Measurements from ENCODE around the gene SATB2.

Gene SATB2

DNA sequence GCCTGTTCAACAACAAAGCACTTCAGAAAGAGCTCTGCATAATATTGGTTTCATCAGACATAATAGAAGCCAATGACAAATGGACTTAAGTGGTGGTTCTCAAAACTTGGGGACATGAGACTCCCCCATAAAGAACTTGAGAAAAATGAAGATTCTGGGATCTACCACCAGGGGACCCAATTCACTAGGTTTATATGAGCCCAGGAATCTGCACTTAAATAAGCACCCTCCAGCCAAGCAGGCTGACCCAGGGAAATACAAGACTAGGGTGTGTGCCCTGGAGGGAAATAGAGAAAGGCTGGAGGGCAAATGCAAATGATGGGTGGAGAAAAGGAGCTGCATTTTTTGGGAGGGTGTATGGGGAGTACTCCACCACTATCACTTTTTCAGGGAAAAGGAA is 52.5 kb downstream of the SATB2 start:
- DNase-seq (ENCODE audit: low spot score): peak; percentile 7

DNA sequence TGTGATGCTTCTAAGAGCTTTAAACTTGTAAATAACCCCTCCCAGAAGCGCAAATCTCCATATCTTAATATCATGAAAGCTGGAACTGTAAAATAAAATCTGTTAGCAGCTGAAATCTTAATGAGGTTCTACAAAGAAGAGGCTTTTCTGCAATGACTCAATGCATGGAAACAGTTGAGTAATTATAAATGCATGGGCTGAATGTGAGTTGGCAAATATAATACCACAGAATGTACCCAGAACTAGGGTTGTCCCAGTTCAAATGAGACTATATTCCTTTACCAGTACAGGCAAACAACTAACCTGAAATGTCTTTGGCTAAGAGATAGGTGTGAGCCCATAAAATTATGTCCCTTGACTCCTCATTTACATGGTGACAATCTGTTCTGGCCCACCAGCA is 52.9 kb downstream of the SATB2 start:
- no peak for DNase-seq (ENCODE audit: low spot score)

DNA sequence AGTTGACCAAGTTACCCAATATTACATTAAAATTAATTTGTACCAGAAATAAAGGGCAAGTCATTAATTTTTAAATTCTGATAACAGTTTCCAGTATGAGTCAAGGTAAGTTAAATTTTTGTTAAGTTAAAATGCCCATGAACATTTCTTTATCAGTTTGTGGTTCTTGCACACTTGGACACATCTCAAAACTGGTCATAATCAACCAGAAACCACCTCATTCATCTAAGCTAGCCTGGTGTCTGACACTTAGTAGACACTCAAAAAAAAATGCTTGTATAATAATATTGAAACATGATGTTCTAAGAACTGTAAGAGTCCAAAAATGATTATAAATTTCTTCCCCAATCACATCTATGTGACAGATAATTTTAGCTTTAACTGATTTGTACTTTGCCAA is 62.4 kb downstream of the SATB2 start:
- no peak for DNase-seq (ENCODE audit: low spot score)

DNA sequence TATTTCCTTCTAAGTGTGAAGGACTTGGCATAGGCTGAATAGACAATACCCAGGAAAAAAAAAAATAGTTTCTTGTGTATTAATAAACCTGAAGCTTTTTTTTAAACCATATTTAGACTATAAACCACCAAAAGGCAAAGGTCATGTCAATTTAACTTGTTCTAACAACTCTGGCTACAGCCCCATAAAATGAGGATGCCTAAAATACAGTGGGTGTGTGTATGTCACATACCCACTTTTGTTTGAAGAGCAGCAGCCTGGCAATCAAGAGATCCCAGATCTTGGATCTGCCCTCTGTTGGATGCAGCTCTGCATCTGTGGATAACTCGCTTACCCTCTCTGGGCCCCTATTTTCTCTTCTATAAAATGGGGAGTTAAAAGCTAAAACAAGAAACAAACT is 65.4 kb downstream of the SATB2 start:
- DNase-seq (ENCODE audit: low spot score): no peak

DNA sequence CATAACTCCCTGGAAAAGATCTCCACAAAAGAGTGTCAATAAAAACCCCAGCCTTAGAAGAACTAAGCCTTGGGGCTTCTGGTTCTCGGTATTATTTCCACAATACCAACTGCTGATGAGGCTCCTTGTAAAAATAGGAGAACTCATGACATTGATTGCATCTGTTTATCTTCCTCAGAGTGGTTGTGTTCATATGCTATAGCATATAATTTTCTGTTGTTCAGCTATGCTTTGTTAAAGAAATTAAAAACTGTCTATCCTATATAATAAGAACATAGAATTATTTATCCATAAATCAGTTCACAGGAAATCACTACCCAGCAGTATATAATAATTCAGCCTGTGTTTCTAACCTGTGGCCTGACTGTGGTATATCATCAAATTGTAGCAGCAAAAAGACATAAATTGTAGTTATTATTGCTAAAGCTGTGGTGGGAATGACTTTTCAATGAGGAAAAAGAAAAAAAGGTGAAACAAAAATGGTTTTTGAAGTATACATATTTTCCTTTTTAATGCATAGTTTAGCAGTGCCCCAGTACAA is 68.9 kb downstream of the SATB2 start:
- DNase-seq (ENCODE audit: low spot score): no peak

DNA sequence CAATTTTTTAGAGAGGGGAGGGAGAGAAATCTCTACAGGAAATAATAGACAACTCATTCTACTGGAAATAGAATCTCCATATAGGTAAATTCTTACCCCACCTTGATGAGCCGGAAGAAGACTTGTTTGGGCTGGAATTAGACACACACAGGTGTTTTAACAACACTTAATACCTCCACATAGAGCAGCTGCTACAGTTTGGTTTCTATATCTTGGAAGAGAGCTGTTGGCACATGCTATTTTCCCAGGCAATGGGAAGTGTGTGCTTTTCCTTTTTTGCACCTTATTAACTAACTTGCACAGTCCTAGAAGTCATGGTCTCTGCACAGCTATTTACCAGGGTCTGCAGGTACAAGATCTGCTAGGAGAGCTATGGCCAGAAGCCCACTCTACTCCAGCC is 73.7 kb downstream of the SATB2 start:
- no peak for DNase-seq (ENCODE audit: low spot score)

DNA sequence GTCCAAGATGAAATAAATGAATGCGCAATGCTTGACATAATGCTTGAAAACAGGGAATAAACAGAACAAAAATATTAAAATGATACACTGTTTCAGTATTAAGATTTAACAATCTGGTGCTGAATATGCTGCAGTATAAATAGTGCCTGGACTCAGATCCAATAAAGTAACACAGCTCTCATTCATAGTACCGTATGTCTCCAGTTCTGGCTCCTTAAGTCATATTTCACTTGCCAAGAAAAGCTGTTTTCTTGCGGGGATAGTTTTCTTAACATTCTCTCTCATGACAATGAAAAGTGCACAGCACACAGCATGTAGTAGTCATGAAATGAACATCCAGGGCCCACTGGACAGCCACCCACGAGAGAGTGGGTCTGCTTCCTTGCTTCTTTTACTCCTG is 74.7 kb downstream of the SATB2 start:
- no peak for DNase-seq (ENCODE audit: low spot score)

DNA sequence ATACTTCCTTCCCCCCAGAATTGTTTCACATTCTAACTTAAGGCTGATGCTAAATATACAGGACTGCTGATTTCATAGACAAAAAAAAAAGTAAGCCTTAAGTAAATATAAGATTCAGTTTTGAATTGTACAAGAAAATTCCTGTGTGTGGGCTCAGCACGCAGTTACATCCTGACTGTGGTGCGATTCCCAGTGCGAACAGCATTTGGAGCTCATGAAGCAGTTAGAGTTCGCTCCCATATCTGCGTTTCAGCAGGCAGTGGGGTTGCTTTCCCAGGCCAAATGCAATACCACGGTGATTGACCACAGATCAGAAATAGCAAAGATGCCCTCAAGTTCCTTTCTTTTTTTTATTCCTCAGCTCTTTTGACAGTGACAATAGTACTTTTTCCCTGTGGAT is 75.6 kb downstream of the SATB2 start:
- no peak for DNase-seq (ENCODE audit: low spot score)

DNA sequence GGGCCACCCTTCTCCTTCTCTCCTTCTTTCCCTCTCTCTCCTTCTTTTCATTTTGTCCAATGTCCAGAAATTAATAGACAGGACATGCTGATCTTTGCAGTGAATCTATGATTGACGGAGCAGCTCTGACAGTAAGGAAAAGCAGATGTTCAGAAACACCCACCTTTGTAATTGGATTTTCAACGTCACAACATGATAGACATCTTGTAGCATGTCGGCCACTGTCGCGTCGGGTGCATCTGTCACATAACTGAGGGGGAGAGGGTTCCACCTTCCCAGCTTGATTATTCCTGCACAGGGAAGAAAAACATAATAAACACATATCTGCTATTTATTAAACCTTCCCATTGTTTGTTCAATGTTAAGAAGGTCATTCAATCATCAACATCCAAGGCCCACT is 76.2 kb downstream of the SATB2 start:
- DNase-seq (ENCODE audit: low spot score): no peak

DNA sequence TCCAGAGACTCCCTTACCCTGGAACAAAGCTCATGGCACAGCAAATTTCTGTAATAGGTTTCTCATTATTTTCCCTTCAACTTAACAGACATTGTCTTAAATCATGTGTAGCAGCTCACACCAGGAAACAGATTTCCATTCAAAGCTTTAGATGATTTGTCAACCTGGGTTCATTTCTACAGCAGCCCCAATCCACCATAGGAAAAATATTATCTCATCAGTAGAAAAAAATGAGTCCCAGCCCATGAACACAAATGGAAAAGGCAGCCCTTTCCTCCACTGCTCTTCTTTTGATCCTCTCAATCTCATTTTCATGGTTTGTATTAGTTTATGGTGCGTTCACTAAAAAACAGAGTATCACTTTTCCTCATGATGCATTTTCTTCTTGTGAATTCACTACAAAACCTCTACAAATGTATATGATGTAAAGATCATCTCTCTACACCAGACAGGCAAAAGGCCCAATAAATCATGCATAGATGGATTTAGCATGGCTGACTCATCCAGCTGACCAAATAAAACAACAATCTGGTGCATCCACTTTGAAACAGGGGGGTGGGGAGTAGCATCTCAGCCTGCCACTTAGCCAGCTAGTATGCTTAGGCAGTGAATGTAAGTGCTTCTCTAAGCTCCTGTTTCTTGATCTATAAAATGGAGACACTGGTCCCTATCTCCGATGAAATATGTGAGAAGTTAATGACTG is 78.6 kb downstream of the SATB2 start:
- no peak for DNase-seq (ENCODE audit: low spot score)

DNA sequence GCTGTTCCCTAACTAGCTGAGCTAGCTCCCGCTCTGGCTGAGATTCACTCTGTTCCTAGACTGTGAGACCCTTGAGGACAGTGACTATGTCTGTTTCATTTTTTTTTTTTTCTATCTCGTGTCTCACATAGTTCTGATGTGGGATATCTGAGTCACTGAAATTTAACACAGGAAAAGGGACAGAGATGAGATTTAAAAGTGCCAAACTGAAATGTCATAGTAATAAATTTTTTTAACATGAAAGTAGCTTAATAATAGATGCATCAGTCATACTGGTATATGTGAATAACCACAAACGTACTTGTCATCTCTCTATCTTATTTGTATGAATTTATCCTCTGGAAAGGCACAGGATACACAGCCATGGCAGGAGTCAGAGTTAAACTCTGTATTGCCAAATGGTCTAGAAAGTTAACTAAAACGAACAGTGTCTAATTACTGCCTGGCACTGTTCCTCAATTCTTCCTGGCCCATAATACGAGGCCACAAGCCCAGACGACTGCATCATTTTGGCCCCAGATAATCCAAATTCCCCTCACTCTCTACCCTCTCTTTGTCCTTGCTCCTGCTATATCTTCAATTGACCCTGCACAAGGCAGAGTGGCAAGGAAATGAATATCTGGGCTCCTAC is 87.5 kb downstream of the SATB2 start:
- no peak for DNase-seq (ENCODE audit: low spot score)

DNA sequence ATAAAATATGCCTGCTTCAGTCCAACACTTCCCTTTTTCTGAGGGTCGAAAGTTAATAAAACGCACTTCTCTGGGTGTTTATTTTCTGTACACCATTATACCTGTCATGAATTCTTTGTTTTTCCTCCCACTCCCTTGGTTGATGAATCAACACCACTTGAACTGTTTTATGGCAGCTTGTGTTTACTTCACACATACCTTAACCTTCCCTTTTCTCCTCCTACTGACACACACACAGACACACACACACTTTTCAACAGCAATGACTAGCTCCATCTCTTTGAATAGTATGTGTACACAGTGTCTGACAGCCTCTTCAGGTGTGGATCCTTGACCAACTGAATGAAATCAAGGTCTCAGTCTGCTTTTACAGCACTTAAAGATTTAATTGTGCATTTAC is 91.3 kb downstream of the SATB2 start:
- DNase-seq (ENCODE audit: low spot score): no peak

DNA sequence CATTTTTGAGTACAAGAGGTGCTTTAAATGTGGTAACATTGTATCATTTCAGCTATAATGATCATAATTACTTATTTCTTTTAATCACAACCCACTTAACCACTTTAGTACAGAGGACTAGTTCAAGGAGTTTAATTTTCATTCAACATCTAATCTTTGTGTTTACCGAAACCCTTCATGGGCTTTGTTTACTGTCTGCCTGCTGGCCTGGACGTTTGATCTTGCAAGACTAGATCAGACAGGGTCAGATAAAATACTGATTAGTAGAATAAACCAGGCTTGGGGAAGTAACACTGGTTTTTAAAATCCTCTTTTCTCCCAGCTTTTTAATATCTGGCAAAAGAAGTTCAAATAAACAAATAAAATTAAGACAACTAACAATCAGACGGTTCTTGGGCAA is 93.6 kb downstream of the SATB2 start:
- no peak for DNase-seq (ENCODE audit: low spot score)

DNA sequence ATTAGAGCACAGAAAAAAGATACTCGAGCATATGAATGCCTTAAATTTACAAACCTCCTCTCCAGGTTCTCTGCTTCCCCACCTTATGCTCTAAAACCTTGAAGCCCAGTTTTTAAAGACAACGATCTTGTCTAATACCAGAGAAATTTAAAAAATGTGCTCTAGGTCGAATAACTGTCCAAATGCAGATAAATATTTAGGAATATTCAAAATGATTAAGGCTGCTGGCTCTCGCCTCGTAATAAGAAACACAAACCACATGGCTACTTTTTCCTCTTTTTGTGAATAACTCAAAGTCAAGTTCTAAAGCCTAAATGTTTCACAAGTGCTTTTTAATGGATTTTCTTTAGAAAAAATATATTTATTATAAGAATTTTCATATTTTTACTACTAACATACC is 101.3 kb downstream of the SATB2 start:
- DNase-seq (ENCODE audit: low spot score): no peak

DNA sequence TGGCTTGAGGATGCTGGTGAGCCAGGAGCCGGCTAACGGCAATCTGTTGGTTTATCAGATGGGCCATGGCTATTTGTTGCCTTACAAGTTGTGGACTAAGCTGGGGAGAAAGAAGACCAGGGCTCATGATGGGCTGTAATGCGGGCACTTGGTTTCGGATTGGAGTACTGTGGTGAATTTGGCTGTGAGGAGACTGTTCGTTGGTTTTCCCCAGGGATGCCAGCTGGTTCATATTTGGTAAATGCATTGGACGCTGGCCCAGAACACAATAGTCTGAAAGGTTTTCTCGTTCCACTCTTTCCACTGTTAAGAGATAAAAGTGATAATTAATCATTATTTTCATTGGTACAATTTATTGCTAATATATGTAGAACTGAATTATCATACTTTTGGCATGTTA is 108.9 kb downstream of the SATB2 start:
- no peak for DNase-seq (ENCODE audit: low spot score)

DNA sequence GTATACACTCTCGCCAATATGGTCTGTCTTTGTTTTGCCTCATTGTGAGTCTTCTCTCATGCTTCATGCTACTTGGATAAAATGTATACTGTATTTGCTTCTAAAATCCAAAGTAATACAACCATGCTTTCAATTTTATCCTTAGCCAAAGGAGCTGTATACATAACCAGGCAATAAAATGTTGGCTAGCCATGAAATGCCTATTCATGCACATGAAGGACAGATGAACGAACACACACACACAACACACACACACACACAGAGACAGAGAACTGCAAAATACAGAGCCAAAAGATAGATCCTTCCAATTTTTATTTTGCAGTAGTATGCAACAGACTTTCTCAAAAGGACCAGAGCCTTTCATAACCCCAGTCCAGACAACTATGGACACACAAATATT is 113.7 kb downstream of the SATB2 start:
- no peak for DNase-seq (ENCODE audit: low spot score)

DNA sequence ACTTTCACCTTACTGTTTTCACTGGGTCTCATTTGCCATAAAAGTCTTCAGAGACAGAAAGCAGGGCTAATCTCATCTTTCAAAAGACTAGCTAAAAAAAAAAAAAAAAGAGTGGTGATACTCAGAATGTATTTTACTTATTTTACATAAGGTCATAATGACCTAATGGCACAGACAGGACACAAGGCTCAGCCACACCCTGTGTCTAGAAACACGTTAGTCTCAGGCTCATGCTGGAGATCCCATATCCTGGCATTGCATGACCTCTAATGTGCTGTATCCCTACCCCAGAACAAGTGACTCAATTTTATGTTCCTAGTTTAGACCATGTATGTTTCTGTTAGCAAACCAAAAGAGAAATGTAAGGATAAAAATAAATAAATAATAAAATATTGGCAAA is 115.4 kb downstream of the SATB2 start:
- no peak for DNase-seq (ENCODE audit: low spot score)

DNA sequence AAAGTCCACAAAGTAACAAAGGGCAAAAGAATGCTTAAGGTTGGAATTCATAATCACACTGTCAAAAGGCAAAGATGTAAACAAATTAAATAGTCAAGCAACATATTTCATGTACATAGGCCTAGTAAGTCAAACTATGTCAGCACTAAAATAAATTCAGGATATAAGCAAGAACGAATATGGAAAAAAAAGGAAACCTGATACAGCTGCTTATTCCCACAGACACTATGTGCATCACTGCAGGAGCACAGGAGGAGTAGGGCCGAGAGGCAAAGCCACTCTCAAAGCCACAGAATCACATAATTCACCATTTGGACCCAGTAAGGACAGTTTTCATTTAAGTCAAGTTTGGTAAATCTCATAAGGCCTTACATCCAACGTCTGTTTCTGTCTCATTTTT is 116.6 kb downstream of the SATB2 start:
- DNase-seq (ENCODE audit: low spot score): no peak

DNA sequence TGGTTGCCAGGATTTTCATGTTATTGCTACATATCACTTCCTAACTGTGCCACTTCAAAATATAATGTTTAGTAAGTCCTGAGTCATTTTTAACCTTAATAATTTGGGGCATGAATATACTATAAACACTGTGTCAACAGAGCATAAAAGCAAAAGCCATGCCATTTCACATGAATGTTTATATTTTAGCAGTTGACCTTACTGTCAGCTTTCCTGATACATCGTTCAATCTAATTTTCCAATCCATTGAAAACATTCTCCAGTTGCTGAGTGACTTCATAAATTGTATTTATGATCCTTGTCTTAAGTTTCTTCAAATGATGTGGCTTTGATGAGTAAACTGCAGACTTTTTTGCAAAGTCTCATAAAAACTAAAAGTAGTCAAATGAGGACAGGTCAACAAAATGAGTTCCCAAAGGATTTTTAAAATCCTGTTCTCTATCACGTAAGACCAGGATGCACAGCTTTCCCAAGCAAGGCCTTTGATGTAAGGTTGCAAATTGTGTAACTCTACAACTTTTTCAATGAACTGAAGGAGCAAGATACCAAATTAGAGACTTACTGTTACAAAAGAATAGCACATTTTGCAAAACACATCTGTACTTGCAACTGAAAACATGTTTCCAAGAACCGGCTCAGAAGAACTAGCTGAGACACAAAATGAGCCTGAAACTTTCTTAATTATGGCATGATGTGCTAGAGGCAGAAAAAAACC is 117.7 kb downstream of the SATB2 start:
- DNase-seq (ENCODE audit: low spot score): no peak

DNA sequence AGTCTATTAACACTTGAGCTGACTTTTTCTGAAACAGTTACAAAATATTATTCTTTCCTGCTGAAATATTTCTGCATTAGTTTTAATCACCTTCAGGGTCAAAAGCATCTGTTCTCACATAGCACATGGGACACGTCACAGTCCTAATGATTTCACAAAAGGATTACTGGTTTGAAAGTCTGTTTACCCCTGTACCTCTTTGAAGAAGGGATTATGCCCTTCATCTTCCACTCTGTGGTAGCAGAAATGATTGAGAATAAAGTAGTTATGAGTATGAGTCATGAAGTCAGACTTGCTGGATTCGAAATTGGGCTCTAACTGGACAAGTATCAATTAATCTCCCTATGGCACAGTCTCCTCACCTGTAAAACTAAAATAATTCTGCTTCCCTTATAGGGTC is 121.2 kb downstream of the SATB2 start:
- no peak for DNase-seq (ENCODE audit: low spot score)

DNA sequence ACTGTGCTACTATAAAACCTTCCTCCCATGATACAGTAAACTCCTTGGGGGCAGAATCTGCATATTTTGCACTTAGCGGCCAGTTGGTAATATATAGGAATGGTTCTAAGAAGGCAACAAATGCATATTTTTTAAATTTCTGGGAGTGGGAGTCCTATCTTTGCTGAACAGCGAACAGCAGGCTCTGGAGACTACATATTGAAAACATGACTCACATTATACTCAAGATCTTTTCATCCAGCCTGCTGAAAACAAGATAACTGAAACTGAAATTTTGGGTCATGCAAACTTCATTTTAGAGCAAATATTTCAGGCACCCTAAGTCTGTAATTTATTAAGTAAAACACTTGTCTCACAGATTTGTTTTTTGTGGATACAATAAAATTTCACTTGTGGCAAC is 122.2 kb downstream of the SATB2 start:
- DNase-seq (ENCODE audit: low spot score): no peak

DNA sequence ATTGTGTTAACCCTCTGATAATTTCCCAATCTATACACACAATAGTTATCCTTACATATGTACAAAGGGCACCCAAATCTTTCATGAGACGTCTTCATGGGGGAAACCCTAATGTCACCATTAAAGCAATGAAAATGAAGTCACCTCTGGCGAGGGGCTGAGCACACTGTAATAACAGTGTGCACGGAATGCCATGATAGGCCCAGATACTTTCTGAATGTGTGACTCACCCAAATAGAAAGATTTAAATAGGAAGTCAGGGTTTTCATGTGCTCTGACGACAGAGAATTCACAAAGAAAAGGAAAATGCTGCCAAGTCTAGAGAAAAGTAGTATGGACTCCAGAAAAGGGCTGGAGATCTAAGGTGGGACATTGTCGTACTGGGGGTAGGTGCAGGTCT is 128.3 kb downstream of the SATB2 start:
- DNase-seq (ENCODE audit: low spot score): no peak

DNA sequence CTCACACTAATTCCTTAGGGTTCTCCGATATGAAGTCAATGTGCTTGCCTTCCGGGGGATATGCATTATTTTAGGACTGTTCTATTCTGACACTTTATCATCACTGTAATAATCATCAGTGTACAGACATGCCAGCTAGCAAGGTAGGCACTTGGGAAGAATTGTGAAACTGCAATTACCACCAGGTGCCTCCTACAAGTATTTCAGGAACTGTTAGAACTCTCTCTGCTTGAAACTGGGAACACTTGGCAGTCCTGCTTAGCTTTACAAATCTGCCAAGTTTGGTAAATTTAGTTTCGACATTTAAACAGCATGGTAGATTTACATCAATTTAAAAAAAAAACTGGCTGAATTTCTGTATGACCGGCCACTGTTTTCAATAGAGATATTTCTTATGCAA is 128.7 kb downstream of the SATB2 start:
- no peak for DNase-seq (ENCODE audit: low spot score)

Data from cerebellar cortex (tissue), 1 donor.